ENCODE results near the gene NYAP1. TPM values are rescaled to one million over a fixed set of nuclear protein-coding genes. Genes with fewer than 3 reads are reported as not detected.

The NYAP1 gene
- total RNA-seq, 3 donors from 2014 or later = 0.48 to 0.66 (median 0.59) TPM

DNA sequence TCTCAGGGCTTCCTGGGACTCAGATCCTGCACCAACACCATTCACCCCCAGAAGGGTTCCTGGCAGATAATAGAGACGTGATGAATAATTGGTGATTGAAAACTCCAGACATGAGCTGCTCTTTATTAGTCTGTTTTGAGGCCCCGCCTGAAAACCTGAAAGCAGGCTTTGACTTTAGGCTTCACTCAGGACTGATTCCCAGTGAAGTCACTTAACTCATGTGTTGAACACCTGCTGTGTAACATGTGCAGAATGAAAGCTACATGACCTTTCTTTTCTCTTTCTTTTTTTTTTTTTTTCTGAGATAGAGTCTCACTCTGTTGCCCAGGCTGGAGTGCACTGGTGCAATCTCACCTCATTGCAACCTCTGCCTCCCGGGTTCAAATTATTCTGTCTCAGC, 28.5 kb upstream of the NYAP1 start:
- no peak for DNase-seq (ENCODE audit: low spot score in 2 of 2)
- TF ChIP-seq POLR2AphosphoS5 (IDR thresholded peaks at IDR 0.05) = no peak
- TF ChIP-seq, protein P1, sequence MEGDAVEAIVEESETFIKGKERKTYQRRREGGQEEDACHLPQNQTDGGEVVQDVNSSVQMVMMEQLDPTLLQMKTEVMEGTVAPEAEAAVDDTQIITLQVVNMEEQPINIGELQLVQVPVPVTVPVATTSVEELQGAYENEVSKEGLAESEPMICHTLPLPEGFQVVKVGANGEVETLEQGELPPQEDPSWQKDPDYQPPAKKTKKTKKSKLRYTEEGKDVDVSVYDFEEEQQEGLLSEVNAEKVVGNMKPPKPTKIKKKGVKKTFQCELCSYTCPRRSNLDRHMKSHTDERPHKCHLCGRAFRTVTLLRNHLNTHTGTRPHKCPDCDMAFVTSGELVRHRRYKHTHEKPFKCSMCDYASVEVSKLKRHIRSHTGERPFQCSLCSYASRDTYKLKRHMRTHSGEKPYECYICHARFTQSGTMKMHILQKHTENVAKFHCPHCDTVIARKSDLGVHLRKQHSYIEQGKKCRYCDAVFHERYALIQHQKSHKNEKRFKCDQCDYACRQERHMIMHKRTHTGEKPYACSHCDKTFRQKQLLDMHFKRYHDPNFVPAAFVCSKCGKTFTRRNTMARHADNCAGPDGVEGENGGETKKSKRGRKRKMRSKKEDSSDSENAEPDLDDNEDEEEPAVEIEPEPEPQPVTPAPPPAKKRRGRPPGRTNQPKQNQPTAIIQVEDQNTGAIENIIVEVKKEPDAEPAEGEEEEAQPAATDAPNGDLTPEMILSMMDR (IDR thresholded peaks at IDR 0.05) = no peak
- no peak for TF ChIP-seq POLR2A (IDR thresholded peaks at IDR 0.05)
- intact Hi-C loops (cut with DNase I; ENCODE audit: low total_unique reads) = no loop called here

DNA sequence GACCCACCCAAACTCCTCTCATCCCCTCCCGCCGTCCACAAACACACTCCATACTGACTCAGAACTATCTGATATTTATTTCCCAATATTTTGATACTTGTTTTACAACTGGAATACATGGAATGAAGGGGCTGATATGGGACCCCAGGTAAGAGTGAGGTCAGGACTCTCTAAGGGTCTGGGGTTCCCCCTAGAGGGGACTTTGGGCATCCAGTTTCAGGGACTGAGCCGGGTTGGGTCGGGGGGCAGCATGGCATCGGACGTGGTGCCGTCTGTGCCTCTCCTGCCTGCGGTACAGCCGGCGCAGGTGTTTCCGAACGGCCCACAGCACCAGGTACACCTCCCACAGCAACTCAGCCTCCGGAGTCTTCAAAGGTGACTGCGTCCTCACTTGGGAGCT, 27.2 kb upstream of the NYAP1 start:
- intact Hi-C loops (cut with DNase I; ENCODE audit: low total_unique reads) = no loop called here
- no peaks in the 10 kb centered on the region for H3K27me3 ChIP-seq
- no peaks in the 10 kb centered on the region for H3K4me1 ChIP-seq
- TF ChIP-seq POLR2AphosphoS5 (IDR thresholded peaks at IDR 0.05) (no peak), POLR2A (IDR thresholded peaks at IDR 0.05) (no peak)
- TF ChIP-seq, protein P1 (IDR thresholded peaks at IDR 0.05) = no peak
- H3K27ac ChIP-seq = no peak overlapping the region
- H3K9me3 ChIP-seq = no peaks in the 10 kb centered on the region
- no peak for DNase-seq (ENCODE audit: low spot score in 2 of 2)
- H3K36me3 ChIP-seq = no peaks in the 10 kb centered on the region
- no peak overlapping the region for H3K4me3 ChIP-seq

More for the DNA sequence above, 28.5 kb upstream of the NYAP1 start:
- Histone ChIP-seq H3K27ac (no peak overlapping the region), H3K4me3 (no peak overlapping the region), H3K36me3 (no peaks in the 10 kb centered on the region), H3K9me3 (no peaks in the 10 kb centered on the region), H3K4me1 (no peaks in the 10 kb centered on the region), H3K27me3 (no peaks in the 10 kb centered on the region)

DNA sequence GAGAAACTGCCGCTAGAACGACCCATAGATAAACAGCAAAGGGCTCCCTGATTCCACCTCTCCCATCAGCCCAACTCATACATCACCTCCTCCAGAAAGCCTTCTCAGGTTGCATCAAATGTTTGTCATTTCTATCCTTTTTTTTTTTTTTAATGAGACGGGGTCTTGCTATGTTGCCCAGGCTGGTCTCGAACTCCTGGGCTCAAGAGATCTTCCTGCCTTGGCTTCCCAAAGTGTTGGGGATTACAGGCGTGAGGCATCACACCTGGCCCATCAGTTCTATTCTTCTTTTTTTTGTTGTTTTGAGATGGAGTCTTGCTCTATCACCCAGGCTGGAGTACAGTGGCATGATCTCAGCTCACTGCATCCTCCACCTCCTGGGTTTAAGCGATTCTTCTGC, 26.7 kb upstream of the NYAP1 start:
- H3K9me3 ChIP-seq = no peaks in the 10 kb centered on the region

DNA sequence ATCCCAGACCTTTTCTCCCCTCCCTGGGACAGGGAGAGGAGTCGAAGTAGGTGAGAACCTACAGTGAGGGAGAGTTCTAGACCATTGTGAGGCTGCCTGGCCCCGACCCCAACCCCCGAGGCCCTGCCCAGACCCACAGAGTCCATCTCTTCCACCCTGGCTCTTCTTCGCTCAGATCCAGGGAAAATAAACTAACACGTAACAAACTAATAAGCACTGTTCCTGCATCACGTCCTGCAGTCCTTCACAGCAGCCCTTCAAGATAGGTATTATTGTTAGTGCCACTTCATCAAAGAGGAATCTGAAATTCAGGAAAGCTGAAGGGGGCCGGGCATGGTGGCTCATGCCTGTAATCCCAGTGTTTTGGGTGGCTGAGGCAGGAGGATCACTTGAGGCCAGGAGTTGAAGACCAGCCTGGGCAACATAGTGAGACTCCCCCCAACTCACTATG, 19.5 kb upstream of the NYAP1 start, which contains the start of gene SPACDR:
SPACDR (minus strand) TSS at position 51 of the 451 bp plus-strand sequence. CDS start 235 bp downstream, outside the sequence.
- no peaks in the 10 kb centered on the region for H3K9me3 ChIP-seq
- H3K4me1 ChIP-seq = peaks cover 0 to 18% of the 10 kb centered on the region in 2 donors
- intact Hi-C loops (cut with DNase I; ENCODE audit: low total_unique reads) = no loop called here
- H3K27me3 ChIP-seq = no peaks in the 10 kb centered on the region
- no peak for DNase-seq (ENCODE audit: low spot score in 2 of 2)
- H3K36me3 ChIP-seq = no peaks in the 10 kb centered on the region
- no peak within 1 kb of the TSS for H3K27ac ChIP-seq
- TF ChIP-seq POLR2A (IDR thresholded peaks at IDR 0.05) = no peak
- TF ChIP-seq, protein P1 (IDR thresholded peaks at IDR 0.05) = no peak
- no peak within 1 kb of the TSS for H3K4me3 ChIP-seq

More for the DNA sequence above, 26.7 kb upstream of the NYAP1 start:
- no peak overlapping the region for H3K4me3 ChIP-seq
- no peaks in the 10 kb centered on the region for H3K4me1 ChIP-seq
- TF ChIP-seq POLR2A (IDR thresholded peaks at IDR 0.05) = no peak
- no peaks in the 10 kb centered on the region for H3K27me3 ChIP-seq
- H3K36me3 ChIP-seq = no peaks in the 10 kb centered on the region
- DNase-seq (ENCODE audit: low spot score in 2 of 2) = no peak
- H3K27ac ChIP-seq = no peak overlapping the region
- intact Hi-C loops (cut with DNase I; ENCODE audit: low total_unique reads) = no loop called here

DNA sequence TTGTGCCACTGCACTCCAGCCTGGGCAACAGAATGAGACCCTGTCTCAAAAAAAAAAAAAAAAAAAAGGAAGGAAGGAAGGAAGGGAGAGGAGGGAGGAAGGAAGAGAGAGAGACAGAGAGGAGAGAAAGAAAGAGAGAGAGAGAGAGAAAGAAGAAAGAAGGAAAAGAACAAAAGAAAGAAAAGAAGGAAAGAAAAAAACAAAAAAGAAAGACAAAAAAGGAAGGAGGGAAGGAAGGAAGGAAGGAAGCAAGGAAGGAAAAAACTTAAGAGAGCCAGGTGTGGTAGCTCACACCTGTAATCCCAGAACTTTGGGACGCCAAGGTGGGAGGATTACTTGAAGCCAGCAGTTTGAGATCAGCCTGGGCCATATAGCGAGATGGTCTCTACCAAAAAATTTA, 18.9 kb upstream of the NYAP1 start:
- Histone ChIP-seq H3K4me1 (peaks cover 0 to 18% of the 10 kb centered on the region in 2 donors), H3K27ac (no peak overlapping the region)
- intact Hi-C loops (cut with DNase I; ENCODE audit: low total_unique reads) = loop anchor here (5.0 kb wide), 1 partner anchor 98 kb away; no protein-coding TSS in a partner anchor

More for the DNA sequence above, 18.9 kb upstream of the NYAP1 start:
- TF ChIP-seq POLR2AphosphoS5 (IDR thresholded peaks at IDR 0.05) (no peak), POLR2A (IDR thresholded peaks at IDR 0.05) (no peak)
- TF ChIP-seq, protein P1 (IDR thresholded peaks at IDR 0.05) = no peak
- Histone ChIP-seq H3K4me3 (no peak overlapping the region), H3K27me3 (no peaks in the 10 kb centered on the region), H3K36me3 (no peaks in the 10 kb centered on the region), H3K9me3 (no peaks in the 10 kb centered on the region)
- no peak for DNase-seq (ENCODE audit: low spot score in 2 of 2)

All from breast epithelium (tissue), 4 donors.